GM12878 (cell line): ENCODE data around the gene GTF2IRD1. TPM values are rescaled to one million over a fixed set of nuclear protein-coding genes. Genes with fewer than 3 reads are reported as not detected.

Experiments
- ATAC-seq: fragments of 200-7000 bp; cut with Tn5 transposase; 3 replicates; pipeline ENCODE4 v1.9.1; 2020; ENCODE audit warnings: mild to moderate bottlenecking, moderate library complexity
- BruUV-seq: library from RNA; stranded (reverse); fragments of 400-500 nt; replicated peaks from 2 replicates; lab custom pipeline; 2021; lab: Mats Ljungman, UMichigan
- CTCF ChIA-PET: fragments of 300-600 bp; sonication (Branson Sonifier 250); formaldehyde crosslinking; extraction: SDS; loops from one replicate; lab custom pipeline; 2021; ENCODE audit warnings: inconsistent platforms; lab: Yijun Ruan, JAX
- POLR2A ChIA-PET: fragments of 350-600 bp; formaldehyde crosslinking; extraction: SDS; loops from one replicate; lab custom pipeline; 2021; ENCODE audit warnings: inconsistent platforms; lab: Charles Lee
- RAD21 ChIA-PET: fragments of 300-600 bp; sonication (Branson Sonifier 250); formaldehyde crosslinking; loops from one replicate; lab custom pipeline; 2023; ENCODE audit warnings: antibody characterized with exemption; ENCODE audit not compliant: unreplicated experiment; lab: Charles Lee
- SMC1A ChIA-PET: fragments of 300-600 bp; sonication (Branson Sonifier 250); formaldehyde crosslinking; loops from one replicate; lab custom pipeline; 2023; ENCODE audit not compliant: unreplicated experiment, uncharacterized antibody; lab: Charles Lee
- DNase-seq: peaks from one replicate; pipeline ENCODE4 v3.0.0-alpha.2; 2011; ENCODE audit warnings: low read depth, low spot score
- FAIRE-seq: peaks from 3 replicates; lab custom pipeline; 2011; peaks lifted over from hg19 to GRCh38; lab: Jason Lieb, UNC
- H2AFZ ChIP-seq: 2 replicates; pipeline ENCODE4 v1.6.0; 2011; ENCODE audit warnings: low read depth, low read length, control low read depth; ENCODE audit not compliant: control insufficient read depth
- H3K27ac ChIP-seq: 2 replicates; pipeline ENCODE4 v1.5.1; 2011; ENCODE audit warnings: control low read depth; ENCODE audit not compliant: control insufficient read depth, insufficient read depth
- H3K27me3 ChIP-seq, 2 experiments: replicated peaks in 1 of 2; 2 replicates each; pipeline versions ENCODE4 v1.6.0 to v1.6.1; 2011; ENCODE audit warnings: low read length in 1 of 2; ENCODE audit not compliant: control insufficient read depth in 2 of 2, insufficient read depth in 2 of 2
- H3K36me3 ChIP-seq, 2 experiments: 2 replicates each; pipeline ENCODE4 v1.5.1; 2011; ENCODE audit warnings: low read length in 1 of 2; ENCODE audit not compliant: control insufficient read depth in 2 of 2, insufficient read depth in 2 of 2
- H3K4me1 ChIP-seq: 2 replicates; pipeline ENCODE4 v1.6.1; 2011; ENCODE audit warnings: mild to moderate bottlenecking, low read length, moderate library complexity, mixed read lengths; ENCODE audit not compliant: control insufficient read depth, insufficient read depth
- H3K4me2 ChIP-seq: 2 replicates; pipeline ENCODE4 v1.6.0; 2011; ENCODE audit warnings: control low read depth; ENCODE audit not compliant: control insufficient read depth, insufficient read depth
- H3K4me3 ChIP-seq: fragments of 200-600 bp; sonication (generic); 2 replicates; pipeline ENCODE4 v1.5.1; 2016
- H3K79me2 ChIP-seq: 2 replicates; pipeline ENCODE4 v1.6.0; 2011; ENCODE audit warnings: low read length; ENCODE audit not compliant: control insufficient read depth, insufficient read depth
- H3K9ac ChIP-seq: 2 replicates; pipeline ENCODE4 v1.8.0; 2011; ENCODE audit warnings: low read length, control low read depth, mixed read lengths; ENCODE audit not compliant: control insufficient read depth, insufficient read depth
- H3K9me3 ChIP-seq: replicated peaks from 3 replicates; pipeline ENCODE4 v1.5.1; 2011; ENCODE audit warnings: mild to moderate bottlenecking, low read length; ENCODE audit not compliant: control insufficient read depth, insufficient read depth
- H4K20me1 ChIP-seq: 2 replicates; pipeline ENCODE4 v1.6.0; 2011; ENCODE audit not compliant: control insufficient read depth, insufficient read depth
- POLR2A ChIP-seq: IDR thresholded peaks from 2 replicates; pipeline ENCODE4 v1.6.1; 2011; ENCODE audit warnings: low read depth, mild to moderate bottlenecking, low read length
- SREBF1 ChIP-seq: IDR thresholded peaks from 2 replicates; pipeline ENCODE4 v1.6.1; 2012; ENCODE audit warnings: mild to moderate bottlenecking, low read length
- ZBED1 ChIP-seq: IDR thresholded peaks from 2 replicates; pipeline ENCODE4 v1.6.1; 2016; ENCODE audit warnings: borderline replicate concordance
- ZSCAN29 ChIP-seq: fragments of 450-650 bp; IDR thresholded peaks from 2 replicates; pipeline ENCODE4 v1.6.1; 2017; ENCODE audit warnings: mild to moderate bottlenecking, moderate library complexity
- WGBS: methylation state at CpG from one replicate; pipeline ENCODE4 v1.1.6; 2016; ENCODE audit warnings: low lambda C conversion rate; ENCODE audit not compliant: insufficient replicate concordance, insufficient coverage; ENCODE audit errors: missing lambda C conversion rate; 5-methylcytosine and 5-hydroxymethylcytosine counted together
- in situ Hi-C: fragments of 300-500 bp; cut with MboI; formaldehyde crosslinking; loops from 9 replicates; pipeline ENCODE4 v1.14.3; 2018; ENCODE audit warnings: mixed read lengths
- intact Hi-C: fragments of 100-400 bp; cut with micrococcal nuclease; formaldehyde crosslinking; loops from one replicate; pipeline ENCODE4 v1.14.2; 2022; ENCODE audit not compliant: unreplicated experiment
- polyA plus RNA-seq, 11 experiments: library from polyadenylated mRNA; depleted of rRNA in 4 of 11; unstranded in 6 of 11; stranded (reverse) in 5 of 11; fragments of >200 nt; fragmentation: Nextera tagmentation in 4 of 11; fragmentation: Illumina TruSeq in 1 of 11; extraction: Ambion mirVana in 4 of 11; extraction: Trizol in 1 of 11; gene quantifications; 1 replicate in 1 of 11; 2 replicates in 10 of 11; pipeline versions ENCODE4 v1.2.1 to v1.2.3, GENCODE V29; 2011 to 2016; ENCODE audit warnings: inconsistent platforms in 2 of 11, missing spikeins in 2 of 11, low read depth in 1 of 11
- total RNA-seq, 4 experiments: library from RNA; depleted of rRNA in 3 of 4; stranded (reverse); fragments of >200 nt in 3 of 4; fragmentation: Illumina TruSeq in 1 of 4; extraction: Trizol in 1 of 4; gene quantifications; 2 replicates each; pipeline versions ENCODE4 v1.2.1 to v1.2.3, GENCODE V29; 2013 to 2021
- TF ChIP-seq, protein P1 (sequence below): fragments of 450-650 bp; IDR thresholded peaks from 2 replicates; pipeline ENCODE4 v1.6.1; 2014; ENCODE audit warnings: mild to moderate bottlenecking
- TF ChIP-seq, protein P2 (sequence below): fragments of 450-650 bp; IDR thresholded peaks from 2 replicates; pipeline ENCODE4 v1.6.1; 2018; ENCODE audit warnings: borderline replicate concordance, mild to moderate bottlenecking; ENCODE audit not compliant: partially characterized antibody

GTF2IRD1 gene
- total and polyA plus RNA-seq, 10 of the 15 experiments (the other 5 are each of a cell fraction or from before 2014, with no cell fraction given), result 0.48 to 3.0 (median 1.3) TPM

DNA sequence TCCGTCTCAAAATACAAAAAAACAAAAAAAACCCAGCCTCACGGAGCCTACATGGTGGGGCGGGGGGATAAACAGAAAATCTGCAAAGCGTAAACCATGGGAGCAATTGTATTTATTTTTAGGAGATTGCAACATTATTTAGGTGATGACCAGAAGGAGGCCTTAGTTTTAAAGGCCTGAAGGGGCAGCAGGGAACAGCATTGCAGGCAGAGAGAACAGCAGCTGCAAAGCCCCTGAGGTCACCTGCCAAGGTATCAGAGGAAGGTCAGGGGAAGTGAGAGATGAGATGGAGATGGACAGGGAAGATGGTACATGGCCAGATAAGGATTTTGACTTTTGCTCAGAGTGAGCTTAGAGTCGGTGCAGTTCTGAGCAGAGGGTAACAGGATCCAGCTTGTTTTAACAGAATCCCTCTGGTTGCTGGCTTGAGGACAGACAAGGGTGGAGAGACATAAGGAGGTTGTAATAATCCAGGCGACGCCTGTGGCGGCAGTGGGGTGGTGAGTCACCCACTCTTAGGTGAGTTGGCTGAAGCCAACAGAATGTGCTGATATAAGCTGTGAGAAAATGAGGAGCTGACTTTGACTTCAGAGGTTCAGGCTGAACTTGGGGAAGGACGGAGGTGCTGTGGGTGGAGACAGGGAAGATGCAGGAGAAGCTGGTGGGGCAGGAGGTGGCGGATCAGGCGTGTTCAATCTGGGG is 121.5 kb downstream of the GTF2IRD1 start (continued):
- TF ChIP-seq SREBF1, result no peak
- TF ChIP-seq, protein P1, sequence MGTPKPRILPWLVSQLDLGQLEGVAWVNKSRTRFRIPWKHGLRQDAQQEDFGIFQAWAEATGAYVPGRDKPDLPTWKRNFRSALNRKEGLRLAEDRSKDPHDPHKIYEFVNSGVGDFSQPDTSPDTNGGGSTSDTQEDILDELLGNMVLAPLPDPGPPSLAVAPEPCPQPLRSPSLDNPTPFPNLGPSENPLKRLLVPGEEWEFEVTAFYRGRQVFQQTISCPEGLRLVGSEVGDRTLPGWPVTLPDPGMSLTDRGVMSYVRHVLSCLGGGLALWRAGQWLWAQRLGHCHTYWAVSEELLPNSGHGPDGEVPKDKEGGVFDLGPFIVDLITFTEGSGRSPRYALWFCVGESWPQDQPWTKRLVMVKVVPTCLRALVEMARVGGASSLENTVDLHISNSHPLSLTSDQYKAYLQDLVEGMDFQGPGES, result no peak
- TF ChIP-seq POLR2A, result no peak

DNA sequence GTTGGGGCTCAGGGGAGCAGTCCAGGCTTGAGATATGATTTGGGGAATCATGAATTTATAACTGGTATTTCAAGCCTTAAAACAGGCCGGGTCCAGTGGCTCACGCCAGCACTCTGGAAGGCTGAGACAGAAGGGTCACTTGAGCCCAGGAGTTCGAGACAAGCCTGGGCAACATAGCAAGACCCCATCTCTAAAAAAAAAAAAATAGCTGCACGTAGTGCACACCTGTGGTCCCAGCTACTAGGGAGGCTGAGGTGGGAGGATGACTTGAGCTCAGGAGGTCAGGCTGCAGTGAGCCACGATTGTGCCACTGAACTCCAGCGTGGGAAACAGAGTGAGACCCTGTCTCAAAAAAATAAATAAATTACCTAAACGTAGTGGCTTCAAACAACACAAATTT is 122.1 kb downstream of the GTF2IRD1 start:
- DNase-seq (no peak), ATAC-seq (no peak), FAIRE-seq (no peak)
- TF ChIP-seq, protein P2, sequence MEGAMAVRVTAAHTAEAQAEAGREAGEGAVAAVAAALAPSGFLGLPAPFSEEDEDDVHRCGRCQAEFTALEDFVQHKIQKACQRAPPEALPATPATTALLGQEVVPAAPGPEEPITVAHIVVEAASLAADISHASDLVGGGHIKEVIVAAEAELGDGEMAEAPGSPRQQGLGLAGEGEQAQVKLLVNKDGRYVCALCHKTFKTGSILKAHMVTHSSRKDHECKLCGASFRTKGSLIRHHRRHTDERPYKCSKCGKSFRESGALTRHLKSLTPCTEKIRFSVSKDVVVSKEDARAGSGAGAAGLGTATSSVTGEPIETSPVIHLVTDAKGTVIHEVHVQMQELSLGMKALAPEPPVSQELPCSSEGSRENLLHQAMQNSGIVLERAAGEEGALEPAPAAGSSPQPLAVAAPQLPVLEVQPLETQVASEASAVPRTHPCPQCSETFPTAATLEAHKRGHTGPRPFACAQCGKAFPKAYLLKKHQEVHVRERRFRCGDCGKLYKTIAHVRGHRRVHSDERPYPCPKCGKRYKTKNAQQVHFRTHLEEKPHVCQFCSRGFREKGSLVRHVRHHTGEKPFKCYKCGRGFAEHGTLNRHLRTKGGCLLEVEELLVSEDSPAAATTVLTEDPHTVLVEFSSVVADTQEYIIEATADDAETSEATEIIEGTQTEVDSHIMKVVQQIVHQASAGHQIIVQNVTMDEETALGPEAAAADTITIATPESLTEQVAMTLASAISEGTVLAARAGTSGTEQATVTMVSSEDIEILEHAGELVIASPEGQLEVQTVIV, result no peak
- TF ChIP-seq ZBED1 (no peak), ZSCAN29 (no peak)
- RAD21 ChIA-PET, result interaction anchor here (1.1 kb wide), 1 partner anchor 10 kb away, joined by 3 read pairs; no protein-coding TSS in a partner anchor
- H3K36me3 ChIP-seq, result no peaks in the 10 kb centered on the region
- no peaks in the 10 kb centered on the region for H3K27me3 ChIP-seq
- no peak overlapping the region for H2AFZ ChIP-seq
- in situ Hi-C loops (no loop called here), intact Hi-C loops (no loop called here)
- H3K9me3 ChIP-seq, result no peaks in the 10 kb centered on the region
- SMC1A ChIA-PET, result no interaction called here
- no peak overlapping the region for H3K4me2 ChIP-seq
- no peak overlapping the region for H3K4me3 ChIP-seq
- whole genome bisulfite sequencing, result 40% methylated on average over 7 of the region's 7 CpGs
- CTCF ChIA-PET, result interaction anchor here (1.0 to 2.2 kb wide), 2 partner anchors 10 to 162 kb away, joined by 4 to 7 read pairs; no protein-coding TSS in a partner anchor
- H3K4me1 ChIP-seq, result no peaks in the 10 kb centered on the region
- no peak overlapping the region for H3K9ac ChIP-seq
- POLR2A ChIA-PET, result no interaction called here
- H3K27ac ChIP-seq, result no peak overlapping the region
- no TSS peak for BruUV-seq
- H3K79me2 ChIP-seq, result no peaks in the 10 kb centered on the region
- no peaks in the 10 kb centered on the region for H4K20me1 ChIP-seq
